Activated naive CD8-positive, alpha-beta T cell treated with anti-CD3 and anti-CD28 coated beads, Interleukin-2, amount 50 U/mL, for 16 hours (primary cell): ENCODE measurements around the gene APBB2.
"Not testable (repeated sequence)": the region's sequence is repeated elsewhere in the genome, so short reads cannot be mapped to it uniquely, and the experiment has no call there.

Source experiments
- DNase-seq: peaks from one replicate; pipeline ENCODE4 v3.0.0-alpha.2; 2020; ENCODE audit warnings: low read depth, low spot score

APBB2 gene

GRCh38 chr4:41022116-41022515 is 192.2 kb downstream of the APBB2 start:
- DNase-seq: no peak

- no peak for DNase-seq
Measured at GRCh38 chr4:41015016-41015675, 199.2 kb downstream of the APBB2 start.

GRCh38 chr4:41014158-41014557 is 200.2 kb downstream of the APBB2 start:
- DNase-seq: no peak

GRCh38 chr4:41013746-41014145 is 200.6 kb downstream of the APBB2 start:
- no peak for DNase-seq

- DNase-seq: no peak
Measured at GRCh38 chr4:41012911-41013310, 201.4 kb downstream of the APBB2 start.

GRCh38 chr4:41012293-41012692 is 202.0 kb downstream of the APBB2 start:
- no peak for DNase-seq

- DNase-seq: no peak
Measured at GRCh38 chr4:41009411-41009810, 204.9 kb downstream of the APBB2 start.

- no peak for DNase-seq
Measured at GRCh38 chr4:41006141-41006540, 208.2 kb downstream of the APBB2 start.

- no peak for DNase-seq
Measured at GRCh38 chr4:41002309-41002708, 212.0 kb downstream of the APBB2 start.

- no peak for DNase-seq
Measured at GRCh38 chr4:41000356-41000755, 214.0 kb downstream of the APBB2 start.

- DNase-seq: no peak
Measured at GRCh38 chr4:40998675-40999358, 215.5 kb downstream of the APBB2 start.

- DNase-seq: no peak
Measured at GRCh38 chr4:40995850-40996249, 218.5 kb downstream of the APBB2 start.

GRCh38 chr4:40994321-40994720 is 220.0 kb downstream of the APBB2 start:
- not testable (repeated sequence) for DNase-seq

GRCh38 chr4:40993296-40993693 is 221.0 kb downstream of the APBB2 start:
- DNase-seq: not testable (repeated sequence)

GRCh38 chr4:40992472-40993295 is 221.7 kb downstream of the APBB2 start:
- no peak for DNase-seq

- DNase-seq: no peak
Measured at GRCh38 chr4:40991908-40992307, 222.4 kb downstream of the APBB2 start.

GRCh38 chr4:40990899-40991265 is 223.5 kb downstream of the APBB2 start:
- no peak for DNase-seq

GRCh38 chr4:40990236-40990898 is 224.0 kb downstream of the APBB2 start:
- no peak for DNase-seq

GRCh38 chr4:40987151-40987550 is 227.2 kb downstream of the APBB2 start:
- DNase-seq: no peak

GRCh38 chr4:40986375-40986774 is 228.0 kb downstream of the APBB2 start:
- DNase-seq: no peak

GRCh38 chr4:40984051-40984450 is 230.3 kb downstream of the APBB2 start:
- no peak for DNase-seq

GRCh38 chr4:40980318-40980883 is 233.9 kb downstream of the APBB2 start:
- DNase-seq: no peak
